Measurements from ENCODE around the gene TOPORS.

TOPORS gene

GRCh38 chr9:32552172-32552872 is at the start of gene TOPORS, which contains the start of gene SMIM27:
Gene TOPORS, minus strand, starts transcription at chr9:32552586. Its CDS starts 150 bp downstream, at chr9:32552436.
Gene SMIM27, plus strand, starts transcription at chr9:32552327. Its CDS starts 108 bp downstream, at chr9:32552435.
- TF ChIP-seq, protein P1, sequence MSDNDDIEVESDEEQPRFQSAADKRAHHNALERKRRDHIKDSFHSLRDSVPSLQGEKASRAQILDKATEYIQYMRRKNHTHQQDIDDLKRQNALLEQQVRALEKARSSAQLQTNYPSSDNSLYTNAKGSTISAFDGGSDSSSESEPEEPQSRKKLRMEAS (IDR thresholded peaks at IDR 0.05), result peak; percentile 40; the same call in 1 of the 2 replicates
- TF ChIP-seq YY1 (IDR thresholded peaks at IDR 0.05; ENCODE audit: low read depth), result peak; percentile 98
- TF ChIP-seq RAD21 (IDR thresholded peaks at IDR 0.05; ENCODE audit: low read depth), result no peak
- TF ChIP-seq FOXM1 (IDR thresholded peaks at IDR 0.05; ENCODE audit: borderline replicate concordance, low read depth), result no peak
- no peak for TF ChIP-seq EP300 (IDR thresholded peaks at IDR 0.05; ENCODE audit: borderline replicate concordance)
- no peak for TF ChIP-seq NFIC (IDR thresholded peaks at IDR 0.05)
- peak; percentile 61 for TF ChIP-seq TCF12 (IDR thresholded peaks at IDR 0.05; ENCODE audit: low read depth)
- TF ChIP-seq CREB1 (IDR thresholded peaks at IDR 0.05; ENCODE audit: low read depth), result peak; percentile 35; the same call in 1 of the 2 replicates
- TF ChIP-seq, protein P2, sequence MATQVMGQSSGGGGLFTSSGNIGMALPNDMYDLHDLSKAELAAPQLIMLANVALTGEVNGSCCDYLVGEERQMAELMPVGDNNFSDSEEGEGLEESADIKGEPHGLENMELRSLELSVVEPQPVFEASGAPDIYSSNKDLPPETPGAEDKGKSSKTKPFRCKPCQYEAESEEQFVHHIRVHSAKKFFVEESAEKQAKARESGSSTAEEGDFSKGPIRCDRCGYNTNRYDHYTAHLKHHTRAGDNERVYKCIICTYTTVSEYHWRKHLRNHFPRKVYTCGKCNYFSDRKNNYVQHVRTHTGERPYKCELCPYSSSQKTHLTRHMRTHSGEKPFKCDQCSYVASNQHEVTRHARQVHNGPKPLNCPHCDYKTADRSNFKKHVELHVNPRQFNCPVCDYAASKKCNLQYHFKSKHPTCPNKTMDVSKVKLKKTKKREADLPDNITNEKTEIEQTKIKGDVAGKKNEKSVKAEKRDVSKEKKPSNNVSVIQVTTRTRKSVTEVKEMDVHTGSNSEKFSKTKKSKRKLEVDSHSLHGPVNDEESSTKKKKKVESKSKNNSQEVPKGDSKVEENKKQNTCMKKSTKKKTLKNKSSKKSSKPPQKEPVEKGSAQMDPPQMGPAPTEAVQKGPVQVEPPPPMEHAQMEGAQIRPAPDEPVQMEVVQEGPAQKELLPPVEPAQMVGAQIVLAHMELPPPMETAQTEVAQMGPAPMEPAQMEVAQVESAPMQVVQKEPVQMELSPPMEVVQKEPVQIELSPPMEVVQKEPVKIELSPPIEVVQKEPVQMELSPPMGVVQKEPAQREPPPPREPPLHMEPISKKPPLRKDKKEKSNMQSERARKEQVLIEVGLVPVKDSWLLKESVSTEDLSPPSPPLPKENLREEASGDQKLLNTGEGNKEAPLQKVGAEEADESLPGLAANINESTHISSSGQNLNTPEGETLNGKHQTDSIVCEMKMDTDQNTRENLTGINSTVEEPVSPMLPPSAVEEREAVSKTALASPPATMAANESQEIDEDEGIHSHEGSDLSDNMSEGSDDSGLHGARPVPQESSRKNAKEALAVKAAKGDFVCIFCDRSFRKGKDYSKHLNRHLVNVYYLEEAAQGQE (IDR thresholded peaks at IDR 0.05; ENCODE audit: low read depth), result 0 out of 2 replicates have a peak, but pooled peaks have one; percentile 11
- peak; percentile 100 for TF ChIP-seq TAF1 (IDR thresholded peaks at IDR 0.05; ENCODE audit: low read depth)
- TF ChIP-seq CEBPB (IDR thresholded peaks at IDR 0.05), result peak; percentile 77
- TF ChIP-seq EGR1 (IDR thresholded peaks at IDR 0.05), result peak; percentile 95
- TF ChIP-seq USF1 (IDR thresholded peaks at IDR 0.05), result peak; percentile 96

DNA sequence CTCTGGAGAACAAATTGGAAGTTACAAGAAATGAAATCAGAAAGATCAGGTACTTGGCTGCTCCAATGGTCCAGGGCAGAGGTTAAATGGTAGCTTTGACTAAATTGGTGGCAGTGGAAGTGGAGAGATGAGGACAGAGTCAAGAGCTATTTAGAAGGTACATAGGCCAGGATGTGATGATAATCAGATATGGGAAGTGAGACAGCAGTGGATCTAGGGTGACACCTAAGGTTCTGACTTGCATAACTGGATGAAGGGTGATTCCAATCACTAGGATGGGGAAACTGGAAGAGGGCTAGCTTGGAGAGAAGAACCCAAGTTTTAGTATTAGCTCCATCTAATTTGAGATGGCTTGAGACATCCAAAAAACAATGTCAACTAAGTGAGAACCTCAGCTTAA is 44.5 kb upstream of the TOPORS start:
- TF ChIP-seq CREB1 (IDR thresholded peaks at IDR 0.05; ENCODE audit: low read depth), result no peak
- no peak for TF ChIP-seq TEAD4 (IDR thresholded peaks at IDR 0.05)
- no peak for TF ChIP-seq NFIC (IDR thresholded peaks at IDR 0.05)
- TF ChIP-seq, protein P2 (IDR thresholded peaks at IDR 0.05; ENCODE audit: low read depth), result no peak
- TF ChIP-seq EGR1 (IDR thresholded peaks at IDR 0.05), result no peak
- TF ChIP-seq CEBPB (IDR thresholded peaks at IDR 0.05), result no peak
- no peak for TF ChIP-seq ZBTB7A (IDR thresholded peaks at IDR 0.05; ENCODE audit: low read depth)
- TF ChIP-seq FOXM1 (IDR thresholded peaks at IDR 0.05; ENCODE audit: borderline replicate concordance, low read depth), result no peak
- no peak for TF ChIP-seq USF1 (IDR thresholded peaks at IDR 0.05)
- no peak for TF ChIP-seq EP300 (IDR thresholded peaks at IDR 0.05; ENCODE audit: borderline replicate concordance)
- no peak for TF ChIP-seq TCF12 (IDR thresholded peaks at IDR 0.05; ENCODE audit: low read depth)

DNA sequence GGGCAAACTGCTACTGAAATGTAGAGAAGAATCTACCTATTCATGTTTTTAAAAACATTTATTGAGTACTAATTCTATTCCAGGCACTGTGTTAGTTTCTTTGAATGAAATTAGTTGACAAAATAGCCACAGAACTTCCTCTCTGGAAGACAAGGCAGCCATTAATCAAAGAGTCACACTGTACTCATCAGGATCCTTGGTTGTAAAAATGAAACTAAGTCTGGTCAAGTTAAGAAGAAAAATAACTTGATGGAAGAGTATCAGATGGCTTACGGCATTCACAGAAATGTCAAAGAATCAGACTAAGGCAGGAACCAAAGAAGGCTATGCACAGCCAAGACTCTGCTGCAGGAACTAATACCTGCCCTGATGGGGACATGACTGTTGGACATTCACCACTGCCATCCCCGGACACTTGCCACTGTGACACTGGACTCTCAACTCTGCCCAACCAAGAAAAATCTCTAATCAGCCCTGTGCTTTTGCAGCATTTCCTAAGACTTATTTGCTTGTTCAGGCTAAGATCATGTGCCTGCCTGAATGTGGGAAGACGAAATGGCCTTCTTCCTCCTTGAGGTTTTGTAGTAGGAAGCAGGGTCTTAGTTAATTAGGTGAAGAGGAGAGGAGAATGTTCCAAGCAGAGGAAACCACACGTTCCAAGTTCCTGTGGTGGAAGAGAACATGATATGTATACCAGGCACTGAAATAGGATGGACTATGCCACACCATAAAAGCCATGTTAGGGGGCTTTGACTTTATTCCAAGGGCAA is 43.9 kb upstream of the TOPORS start:
- no peak for TF ChIP-seq USF1 (IDR thresholded peaks at IDR 0.05)
- no peak for TF ChIP-seq EGR1 (IDR thresholded peaks at IDR 0.05)
- TF ChIP-seq ZBTB7A (IDR thresholded peaks at IDR 0.05; ENCODE audit: low read depth), result no peak
- no peak for TF ChIP-seq YY1 (IDR thresholded peaks at IDR 0.05; ENCODE audit: low read depth)
- TF ChIP-seq NFIC (IDR thresholded peaks at IDR 0.05), result no peak
- no peak for TF ChIP-seq TCF12 (IDR thresholded peaks at IDR 0.05; ENCODE audit: low read depth)
- TF ChIP-seq, protein P2 (IDR thresholded peaks at IDR 0.05; ENCODE audit: low read depth), result no peak
- TF ChIP-seq FOXM1 (IDR thresholded peaks at IDR 0.05; ENCODE audit: borderline replicate concordance, low read depth), result no peak
- TF ChIP-seq CREB1 (IDR thresholded peaks at IDR 0.05; ENCODE audit: low read depth), result no peak
- no peak for TF ChIP-seq CEBPB (IDR thresholded peaks at IDR 0.05)
- TF ChIP-seq TEAD4 (IDR thresholded peaks at IDR 0.05), result no peak

Measured in Ishikawa (cell line).